Neutrophil (primary cell): ENCODE data around the gene NR4A2.
"Not testable (repeated sequence)": the region's sequence is repeated elsewhere in the genome, so short reads cannot be mapped to it uniquely, and the experiment has no call there.

Experiments used
- H3K27ac ChIP-seq: fragments of 200-600 bp; sonication (generic); 2 replicates; pipeline ENCODE4 v1.5.1; 2016; ENCODE audit warnings: mild to moderate bottlenecking, moderate library complexity
- H3K27me3 ChIP-seq: fragments of 200-600 bp; sonication (generic); 2 replicates; pipeline ENCODE4 v1.6.0; 2016; ENCODE audit warnings: mild to moderate bottlenecking
- H3K36me3 ChIP-seq: fragments of 200-600 bp; sonication (generic); 2 replicates; pipeline ENCODE4 v1.5.1; 2017
- H3K4me1 ChIP-seq, 2 experiments: fragments of 200-600 bp in 1 of 2; sonication (generic) in 1 of 2; 1 replicate in 1 of 2; 2 replicates in 1 of 2; pipeline versions ENCODE4 v1.5.1 to v1.6.1; 2013 to 2016; ENCODE audit warnings: low read depth in 1 of 2, low read length in 1 of 2, mild to moderate bottlenecking in 1 of 2, moderate library complexity in 1 of 2; ENCODE audit not compliant: control insufficient read depth in 1 of 2, insufficient read depth in 1 of 2
- H3K4me3 ChIP-seq, 2 experiments: fragments of 200-600 bp in 1 of 2; sonication (generic) in 1 of 2; 1 replicate in 1 of 2; 2 replicates in 1 of 2; pipeline ENCODE4 v1.5.1; 2013 to 2016; ENCODE audit warnings: low read depth in 1 of 2, low read length in 1 of 2, mild to moderate bottlenecking in 1 of 2, moderate library complexity in 1 of 2
- H3K9me3 ChIP-seq: fragments of 200-600 bp; sonication (generic); 2 replicates; pipeline ENCODE4 v1.5.1; 2016
- CTCF ChIP-seq: fragments of 200-600 bp; sonication (generic); IDR thresholded peaks from 2 replicates; pipeline ENCODE4 v1.5.1; 2016; ENCODE audit warnings: antibody characterized with exemption

NR4A2 gene

DNA sequence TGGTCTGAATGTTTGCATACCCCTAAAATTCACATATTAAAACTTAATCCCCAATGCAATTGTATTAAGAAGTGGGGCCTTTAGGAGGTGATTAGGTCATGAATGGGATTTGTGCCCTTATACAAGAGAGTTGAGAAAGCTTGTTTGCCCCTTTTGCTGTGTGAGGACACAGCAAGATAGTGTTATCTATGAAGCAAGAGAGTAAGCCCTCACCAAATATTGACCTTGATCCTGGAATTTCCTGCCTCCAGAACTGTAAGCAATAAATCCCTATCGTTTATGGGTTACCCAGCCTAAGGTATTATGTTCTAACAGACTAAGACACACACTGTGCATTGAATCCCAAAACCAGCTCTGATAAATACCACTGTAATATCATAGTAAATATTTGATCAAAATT, 32.2 kb downstream of the NR4A2 start:
- Histone ChIP-seq H3K27ac (no peak overlapping the region), H3K9me3 (no peaks in the 10 kb centered on the region), H3K4me3 (no peak overlapping the region), H3K27me3 (peaks cover 13% of the 10 kb centered on the region), H3K36me3 (no peaks in the 10 kb centered on the region), H3K4me1 (no peaks in the 10 kb centered on the region)
- no peak for TF ChIP-seq CTCF

DNA sequence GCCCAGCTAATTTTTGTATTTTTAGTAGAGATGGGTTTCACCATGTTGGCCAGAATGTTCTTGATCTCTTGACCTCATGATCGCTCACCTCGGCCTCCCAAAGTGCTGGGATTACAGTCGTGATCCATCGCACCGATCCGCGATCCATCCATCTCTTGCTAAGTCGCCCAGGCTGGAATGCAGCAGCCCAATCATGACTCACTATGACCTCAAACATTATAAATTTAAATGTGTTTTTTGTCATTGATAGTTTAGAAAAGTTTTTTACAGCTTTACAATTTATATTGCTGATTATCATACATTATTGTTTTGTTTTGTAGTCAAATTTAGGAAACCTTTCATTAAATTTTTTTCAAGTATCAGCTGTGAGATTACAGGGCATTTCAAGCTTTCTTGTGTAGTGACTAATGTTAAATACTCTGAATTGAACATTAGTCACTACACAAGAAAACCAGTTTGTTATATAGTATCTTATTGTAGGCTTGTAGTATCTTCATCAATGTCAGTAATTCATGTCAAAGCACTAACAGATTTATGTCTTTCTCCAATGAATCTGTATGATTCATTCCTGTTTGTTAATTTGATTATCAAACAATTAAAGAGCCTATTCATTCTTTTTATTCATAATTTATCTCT, 37.5 kb downstream of the NR4A2 start:
- Histone ChIP-seq H3K27ac (no peak overlapping the region), H3K36me3 (no peaks in the 10 kb centered on the region), H3K4me3 (no peak overlapping the region), H3K9me3 (no peaks in the 10 kb centered on the region), H3K27me3 (peaks cover 5% of the 10 kb centered on the region), H3K4me1 (no peaks in the 10 kb centered on the region)
- TF ChIP-seq CTCF = no peak

DNA sequence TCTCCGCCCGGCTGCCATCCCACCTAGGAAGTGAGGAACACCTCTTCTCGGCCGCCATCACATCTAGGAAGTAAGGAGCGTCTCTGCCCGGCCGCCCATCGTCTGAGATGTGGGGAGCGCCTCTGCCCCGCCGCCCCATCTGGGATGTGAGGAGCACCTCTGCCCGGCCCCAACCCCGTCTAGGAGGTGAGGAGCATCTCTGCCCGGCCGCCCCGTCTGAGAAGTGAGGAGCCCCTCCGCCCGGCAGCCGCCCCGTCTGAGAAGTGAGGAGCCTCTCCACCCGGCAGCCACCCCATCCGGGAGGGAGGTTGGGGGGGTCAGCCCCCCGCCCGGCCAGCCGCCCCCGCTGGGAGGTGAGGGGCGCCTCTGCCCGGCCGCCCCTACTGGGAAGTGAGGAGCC, 39.1 kb downstream of the NR4A2 start:
- H3K4me3 ChIP-seq, H3K4me1 ChIP-seq, H3K27me3 ChIP-seq, H3K9me3 ChIP-seq, H3K36me3 ChIP-seq, H3K27ac ChIP-seq: not testable (repeated sequence)

DNA sequence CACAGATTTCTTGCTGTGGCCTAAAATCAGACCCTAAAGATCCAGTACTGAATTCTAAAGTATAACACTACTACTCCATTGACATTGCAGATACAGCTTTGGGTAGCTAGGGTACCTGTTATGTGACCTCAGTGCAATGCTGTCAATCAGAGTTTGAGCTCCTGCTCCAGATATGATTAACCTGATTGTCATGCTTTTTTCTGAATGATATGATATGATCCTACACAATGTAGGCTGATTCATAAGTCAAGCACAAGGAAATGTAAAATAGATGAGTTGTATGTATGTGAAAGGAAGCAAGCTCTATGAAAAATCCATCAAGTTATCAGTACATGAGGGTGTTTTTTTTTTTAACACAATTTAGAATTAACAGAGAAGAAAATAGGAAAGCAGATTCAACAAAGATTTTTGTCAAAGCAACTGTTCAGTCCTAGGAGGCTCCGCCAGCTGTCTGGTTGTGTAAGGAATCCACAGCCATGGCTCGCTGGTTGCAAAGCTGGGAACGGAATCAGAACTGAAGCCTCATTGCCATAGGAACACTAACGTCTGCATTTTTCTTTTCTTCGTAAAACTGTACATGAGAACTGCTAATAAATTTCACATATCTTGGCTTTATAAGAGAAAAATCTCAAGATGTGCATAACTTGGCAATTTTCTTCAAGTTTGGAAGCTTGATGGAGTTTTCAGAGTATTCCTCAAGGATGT, 52.9 kb downstream of the NR4A2 start:
- Histone ChIP-seq H3K27ac (no peak overlapping the region), H3K9me3 (no peaks in the 10 kb centered on the region), H3K4me1 (no peaks in the 10 kb centered on the region), H3K4me3 (no peak overlapping the region), H3K36me3 (no peaks in the 10 kb centered on the region), H3K27me3 (peaks cover 15% of the 10 kb centered on the region)
- no peak for TF ChIP-seq CTCF
